ENCODE data around the gene LLGL2. TPM values are rescaled to one million over a fixed set of nuclear protein-coding genes. Genes with fewer than 3 reads are reported as not detected.
A peak's percentile ranks its signal among the peaks of the same experiment; 100 is the strongest.
"Not testable (repeated sequence)": the region's sequence is repeated elsewhere in the genome, so short reads cannot be mapped to it uniquely, and the experiment has no call there.

LLGL2 gene
- polyA plus RNA-seq, 3 donors, result 45.9 to 103 (median 60.8) TPM

DNA sequence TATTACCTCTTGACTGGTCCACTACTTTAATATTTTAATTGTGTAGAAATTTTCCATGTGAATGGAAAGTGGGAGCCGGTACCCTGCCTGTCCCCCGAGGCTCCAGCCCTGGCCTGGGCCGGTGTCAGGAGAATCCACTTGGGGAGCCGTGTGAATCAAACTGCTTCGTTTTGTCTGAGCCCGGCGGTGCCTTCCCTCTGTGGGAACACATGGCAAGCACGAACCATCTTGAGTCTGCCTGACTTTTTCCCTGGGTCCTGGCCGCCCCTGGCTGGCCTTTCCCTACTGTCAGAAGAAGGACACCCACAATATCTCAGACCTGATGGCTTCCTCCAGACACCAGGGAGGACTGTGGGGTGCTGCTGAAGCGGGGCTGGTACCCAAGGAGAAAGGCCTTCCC lies 49.7 kb downstream of the LLGL2 start:
- DNase-seq (ENCODE audit: extremely low read depth in 1 of 11, low read depth in 9 of 11, low spot score in 4 of 11), result no peak

DNA sequence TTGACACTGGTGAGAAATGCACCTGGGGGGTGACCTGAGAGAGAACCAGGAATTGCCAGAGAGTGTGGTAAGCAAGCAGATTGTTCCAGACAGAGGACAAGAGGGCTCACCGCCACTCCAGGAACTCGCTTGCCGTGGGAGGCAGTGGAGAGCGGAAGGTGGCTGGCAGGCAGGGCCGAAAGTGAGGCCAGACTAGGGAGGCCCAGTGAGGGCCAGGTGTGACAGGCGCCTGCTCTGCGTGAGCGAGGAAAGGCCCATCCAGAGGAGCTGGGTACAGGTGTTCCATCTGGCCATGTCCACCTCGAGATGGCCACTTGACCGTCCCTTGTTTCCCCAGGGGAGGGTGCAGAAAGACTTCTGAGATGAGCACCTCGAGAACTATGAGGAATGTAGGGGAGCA lies 50.2 kb downstream of the LLGL2 start:
- DNase-seq (ENCODE audit: extremely low read depth in 1 of 11, low read depth in 9 of 11, low spot score in 4 of 11), result no peak

DNA sequence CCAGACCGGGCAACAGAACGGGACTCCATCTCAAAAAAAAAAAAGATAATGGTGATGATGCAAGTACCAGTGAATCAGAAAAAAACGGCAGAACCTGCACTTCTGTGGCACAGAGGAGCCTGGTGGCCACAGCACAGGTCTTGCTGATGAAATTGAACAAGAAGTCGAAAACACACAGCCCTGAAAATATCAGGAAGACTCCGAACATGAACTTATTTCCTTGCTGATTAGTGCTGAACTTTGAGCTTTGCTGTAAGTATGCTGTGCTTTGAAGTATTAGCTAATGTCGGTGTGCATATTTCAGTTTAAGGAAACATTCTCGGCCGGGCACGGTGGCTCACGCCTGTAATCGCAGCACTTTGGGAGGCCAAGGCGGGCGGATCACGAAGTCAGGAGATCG lies 51.2 kb downstream of the LLGL2 start:
- DNase-seq (ENCODE audit: extremely low read depth in 1 of 11, low read depth in 9 of 11, low spot score in 4 of 11), result no peak

DNA sequence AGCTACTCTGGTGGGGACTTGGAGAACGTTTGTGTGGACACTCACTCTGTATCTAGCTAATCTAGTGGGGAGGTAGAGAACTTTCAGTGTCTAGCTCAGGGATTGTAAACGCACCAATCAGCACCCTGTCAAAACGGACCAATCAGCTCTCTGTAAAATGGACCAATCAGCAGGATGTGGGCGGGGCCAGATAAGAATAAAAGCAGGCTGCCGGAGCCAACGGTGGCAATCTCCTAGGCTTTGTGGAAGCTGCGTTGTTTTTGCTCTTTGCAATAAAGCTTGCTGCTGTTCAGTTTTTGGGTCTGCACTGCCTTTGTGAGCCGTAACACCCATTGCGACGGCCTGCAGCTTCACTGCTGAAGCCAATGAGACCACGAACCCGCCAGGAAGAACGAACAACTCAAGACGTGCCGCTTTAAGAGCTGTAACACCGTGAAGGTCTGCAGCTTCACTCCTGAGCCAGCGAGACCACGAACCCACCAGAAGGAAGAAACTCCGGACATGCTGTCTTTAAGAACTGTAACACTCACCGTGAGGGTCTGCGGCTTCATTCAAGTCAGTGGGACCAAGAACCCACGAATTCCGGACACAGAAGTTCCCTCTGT lies 55.7 kb downstream of the LLGL2 start:
- DNase-seq (ENCODE audit: extremely low read depth in 1 of 11, low read depth in 9 of 11, low spot score in 4 of 11), result not testable (repeated sequence)

DNA sequence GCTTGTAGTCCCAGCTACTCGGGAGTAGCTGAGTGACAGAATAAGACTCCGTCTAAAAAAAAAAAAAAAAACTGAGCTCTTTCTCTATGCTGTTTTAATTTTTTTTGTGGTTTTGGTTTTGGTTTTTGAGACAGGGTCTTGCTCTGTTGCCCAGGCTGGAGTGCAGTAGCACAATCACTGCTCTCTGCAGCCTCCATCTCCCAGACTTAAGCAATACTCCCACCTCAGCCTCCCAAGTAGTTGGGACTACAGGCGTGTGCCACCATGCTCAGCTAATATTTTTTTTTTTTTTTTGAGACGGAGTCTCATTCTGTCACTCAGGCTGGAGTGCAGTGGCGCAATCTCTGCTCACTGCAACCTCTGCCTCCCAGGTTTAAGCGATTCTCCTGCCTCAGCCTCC lies 57.7 kb downstream of the LLGL2 start:
- DNase-seq (ENCODE audit: extremely low read depth in 1 of 11, low read depth in 9 of 11, low spot score in 4 of 11), result not testable (repeated sequence)

DNA sequence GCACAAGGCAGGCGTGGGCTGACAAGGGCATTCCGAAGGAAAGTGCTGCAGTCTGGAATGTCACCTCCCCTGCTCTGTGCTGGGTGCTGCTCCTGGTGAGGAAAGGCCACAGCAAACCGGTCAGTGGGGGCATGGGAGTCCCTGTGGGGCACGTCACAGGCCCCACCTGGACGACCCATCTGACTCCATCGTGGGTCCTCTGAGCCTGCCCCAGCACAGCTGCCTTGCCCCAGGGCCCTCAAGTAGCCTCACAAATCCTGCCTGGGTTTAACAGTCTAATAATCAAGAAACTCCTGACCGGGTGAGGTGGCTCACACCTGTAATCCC lies 59.3 kb downstream of the LLGL2 start:
- no peak for DNase-seq (ENCODE audit: extremely low read depth in 1 of 11, low read depth in 9 of 11, low spot score in 4 of 11)

DNA sequence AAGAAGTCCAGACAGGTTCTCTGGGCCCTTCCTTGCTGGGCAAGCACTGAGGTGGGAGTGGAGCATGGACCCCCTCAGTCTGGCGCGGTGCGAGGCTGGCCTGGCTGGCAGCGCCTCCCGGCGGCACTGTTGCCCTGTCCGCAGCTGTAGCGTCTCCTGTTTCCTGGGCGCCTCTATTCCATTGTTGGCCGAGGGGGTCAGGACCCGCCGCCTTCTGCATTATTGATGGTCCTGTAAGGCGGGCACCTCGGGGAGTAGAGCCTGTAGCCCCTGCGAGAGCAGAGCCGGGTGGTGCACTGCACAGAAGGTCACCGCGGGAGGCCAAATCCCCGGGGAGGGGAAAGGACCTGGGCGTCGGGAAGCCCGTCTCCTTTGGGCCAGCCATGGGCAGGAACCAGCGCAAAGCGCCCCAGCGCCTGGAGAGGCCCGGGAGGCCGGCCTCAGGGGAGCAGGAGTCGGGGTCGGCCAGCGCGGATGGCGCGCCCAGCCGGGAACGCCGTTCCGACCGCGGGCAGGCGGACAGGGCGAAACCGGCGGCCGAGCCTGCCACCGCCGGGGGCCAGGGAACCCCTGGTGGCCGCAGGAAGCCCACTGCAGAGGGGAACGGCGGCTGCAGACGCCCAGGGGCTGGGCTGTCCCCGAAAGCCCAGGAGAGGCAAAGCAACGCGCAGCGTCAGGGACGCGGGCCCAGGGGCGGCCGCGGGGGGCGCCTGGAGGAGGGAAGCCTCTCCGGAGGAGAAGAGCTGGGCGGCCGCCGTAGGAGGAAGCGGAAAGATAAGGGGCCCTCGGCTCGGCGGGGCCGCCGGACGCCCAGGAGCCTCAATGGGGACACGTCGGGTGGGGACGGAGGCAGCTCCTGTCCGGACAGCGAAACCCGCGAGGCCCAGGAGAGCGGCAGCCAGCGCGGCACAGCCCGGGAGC lies 62.4 kb downstream of the LLGL2 start, which contains the start of gene MYO15B:
MYO15B (plus strand) TSS at position 126 of the 921 bp plus-strand sequence; CDS start at position 384, 258 bp downstream.
- DNase-seq (ENCODE audit: extremely low read depth in 1 of 11, low read depth in 9 of 11, low spot score in 4 of 11), result peak in 8 of 11 donors; percentile 45 to 70 (median 64)

DNA sequence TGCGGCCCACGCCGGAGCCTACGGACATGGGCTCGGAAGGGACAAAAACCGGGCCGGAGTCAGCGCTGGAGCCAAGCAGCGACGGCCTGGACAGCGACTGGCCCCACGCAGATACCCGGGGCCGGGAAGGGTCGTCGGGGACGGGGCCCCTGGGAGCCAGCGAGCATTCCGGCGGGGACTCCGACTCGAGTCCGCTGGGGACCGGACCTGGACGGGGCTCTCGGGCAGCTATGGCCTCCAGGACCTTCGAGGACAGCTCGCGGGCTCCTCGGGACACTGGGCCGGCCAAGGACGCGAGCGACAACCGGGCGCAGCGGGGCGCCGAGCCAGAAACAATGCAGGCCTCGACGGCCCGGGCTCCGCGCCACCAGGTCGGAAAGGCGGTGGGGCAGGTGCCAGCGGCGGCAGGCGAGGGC lies 63.1 kb downstream of the LLGL2 start:
- DNase-seq (ENCODE audit: extremely low read depth in 1 of 11, low read depth in 9 of 11, low spot score in 4 of 11), result peak in 6 of 11 donors; percentile 10 to 34 (median 26)

DNA sequence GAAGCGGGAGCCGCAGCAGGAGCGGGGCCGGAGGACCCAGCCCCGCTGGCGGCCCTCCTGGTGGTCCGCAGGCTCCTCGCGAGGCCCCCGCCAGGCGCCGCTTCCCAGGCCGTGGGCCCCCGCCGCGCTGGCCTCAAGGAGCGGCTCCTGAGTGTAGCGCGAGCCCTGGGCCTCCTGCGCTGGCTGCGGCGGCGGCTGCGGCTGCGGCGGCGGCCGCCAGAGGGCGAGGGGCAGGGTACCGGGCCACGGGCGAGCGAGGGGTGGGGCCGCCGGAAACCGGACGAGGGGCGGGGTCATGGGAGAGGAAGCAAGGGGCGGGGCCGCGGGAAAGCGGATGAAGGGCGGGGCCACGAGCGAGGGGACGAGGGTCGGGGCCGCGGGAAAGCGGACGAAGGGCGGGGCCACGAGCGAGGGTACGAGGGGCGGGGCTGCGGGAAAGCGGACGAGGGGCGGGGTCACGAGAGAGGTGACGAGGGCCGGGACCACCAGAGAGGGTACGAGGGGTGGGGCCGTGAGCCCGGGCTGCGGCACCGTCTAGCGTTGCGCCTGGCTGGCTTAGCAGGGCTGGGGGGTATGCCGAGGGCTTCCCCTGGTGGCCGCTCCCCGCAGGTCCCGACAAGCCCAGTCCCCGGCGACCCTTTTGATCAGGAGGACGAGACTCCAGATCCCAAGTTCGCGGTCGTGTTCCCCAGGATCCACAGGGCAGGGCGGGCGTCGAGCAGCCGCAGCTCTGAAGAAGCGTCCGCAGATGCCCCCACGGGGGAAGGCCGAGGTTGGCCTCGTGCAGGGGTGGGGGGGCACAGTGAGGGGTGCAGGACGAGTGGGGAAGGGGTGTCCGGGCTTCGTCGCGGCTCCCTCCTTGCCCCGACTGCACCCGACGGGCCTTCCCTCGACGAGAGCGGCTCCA lies 63.8 kb downstream of the LLGL2 start:
- DNase-seq (ENCODE audit: extremely low read depth in 1 of 11, low read depth in 9 of 11, low spot score in 4 of 11), result peak; percentile 74 to 91 (median 90)

DNA sequence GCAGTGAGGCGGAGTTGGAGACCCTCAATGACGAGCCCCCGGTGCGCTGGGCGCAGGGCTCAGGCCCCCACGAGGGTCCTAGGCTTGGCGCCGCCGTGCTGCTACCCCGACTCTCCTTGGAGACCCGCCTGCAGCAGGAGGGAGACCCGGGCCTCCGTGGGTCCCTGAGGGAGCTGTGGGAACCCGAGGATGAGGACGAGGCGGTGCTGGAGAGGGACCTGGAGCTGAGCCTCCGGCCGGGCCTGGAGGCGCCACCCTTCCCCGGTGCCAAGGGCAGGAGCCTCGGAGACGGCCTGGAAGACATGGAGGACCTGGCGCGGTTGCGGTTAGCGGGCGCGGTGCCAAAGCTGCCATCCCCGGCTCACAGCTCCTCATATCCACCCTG lies 64.4 kb downstream of the LLGL2 start:
- DNase-seq (ENCODE audit: extremely low read depth in 1 of 11, low read depth in 9 of 11, low spot score in 4 of 11), result no peak

DNA sequence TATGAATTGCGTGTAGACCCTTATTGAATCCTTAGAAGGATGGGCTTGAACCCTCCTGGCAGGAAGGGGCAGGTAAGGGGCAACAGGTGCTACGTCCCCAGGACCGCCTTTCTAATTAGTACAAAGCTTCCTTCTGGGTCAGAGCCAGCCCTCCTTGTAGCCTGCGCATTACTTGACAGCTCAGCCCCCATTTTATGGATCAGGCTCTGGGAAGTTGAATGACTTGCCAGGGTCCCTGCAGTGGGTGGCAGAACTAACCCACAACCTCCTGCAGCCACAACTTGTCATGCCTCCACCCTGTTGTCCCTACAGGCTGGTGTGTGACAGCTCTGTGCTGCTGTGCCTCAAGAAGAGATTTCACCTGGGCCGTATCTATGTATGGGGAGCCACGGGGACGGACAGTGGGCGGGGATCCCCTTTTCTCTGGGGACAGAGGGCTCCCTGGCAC lies 64.8 kb downstream of the LLGL2 start:
- DNase-seq (ENCODE audit: extremely low read depth in 1 of 11, low read depth in 9 of 11, low spot score in 4 of 11), result no peak

DNA sequence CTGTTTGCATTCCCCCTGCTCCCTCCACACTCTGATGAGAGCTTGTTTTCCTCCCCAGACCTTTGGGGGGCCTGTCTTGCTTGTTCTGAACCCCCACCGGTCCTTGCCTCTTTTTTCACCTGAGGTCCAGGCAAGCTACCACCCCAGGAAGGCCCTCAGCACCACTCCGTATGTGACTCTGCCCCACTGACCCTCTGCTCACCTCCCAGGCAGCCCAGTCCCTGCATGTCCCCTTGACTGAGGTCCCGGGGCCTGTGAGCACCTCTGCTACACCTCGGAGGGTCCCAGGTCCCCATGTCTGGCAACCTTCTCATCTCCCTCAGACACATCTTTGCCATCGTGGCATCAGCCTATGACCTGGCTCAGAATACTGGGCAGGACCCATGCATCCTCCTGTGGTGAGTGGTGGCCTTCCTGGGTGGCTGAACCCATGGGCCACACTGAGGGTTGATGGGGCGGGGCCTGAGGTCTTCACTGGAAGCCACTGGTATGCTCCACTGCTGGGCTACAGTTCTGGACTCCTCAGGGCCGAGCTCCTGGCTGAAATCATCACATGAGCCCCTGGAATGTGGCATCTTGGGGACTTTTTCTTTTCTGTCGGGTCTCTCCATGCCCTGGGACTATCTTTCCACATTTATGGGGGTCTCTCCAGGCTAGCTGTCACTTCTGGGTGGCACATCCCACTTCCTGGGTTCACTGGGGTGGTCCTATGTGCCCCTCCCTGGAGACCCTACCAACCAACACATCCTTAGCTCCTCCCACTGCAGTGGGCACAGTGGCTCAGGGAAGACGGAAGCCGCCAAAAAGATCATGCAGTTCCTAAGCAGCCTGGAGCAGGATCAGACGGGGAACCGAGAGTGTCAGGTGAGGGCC lies 65.6 kb downstream of the LLGL2 start:
- no peak for DNase-seq (ENCODE audit: extremely low read depth in 1 of 11, low read depth in 9 of 11, low spot score in 4 of 11)

DNA sequence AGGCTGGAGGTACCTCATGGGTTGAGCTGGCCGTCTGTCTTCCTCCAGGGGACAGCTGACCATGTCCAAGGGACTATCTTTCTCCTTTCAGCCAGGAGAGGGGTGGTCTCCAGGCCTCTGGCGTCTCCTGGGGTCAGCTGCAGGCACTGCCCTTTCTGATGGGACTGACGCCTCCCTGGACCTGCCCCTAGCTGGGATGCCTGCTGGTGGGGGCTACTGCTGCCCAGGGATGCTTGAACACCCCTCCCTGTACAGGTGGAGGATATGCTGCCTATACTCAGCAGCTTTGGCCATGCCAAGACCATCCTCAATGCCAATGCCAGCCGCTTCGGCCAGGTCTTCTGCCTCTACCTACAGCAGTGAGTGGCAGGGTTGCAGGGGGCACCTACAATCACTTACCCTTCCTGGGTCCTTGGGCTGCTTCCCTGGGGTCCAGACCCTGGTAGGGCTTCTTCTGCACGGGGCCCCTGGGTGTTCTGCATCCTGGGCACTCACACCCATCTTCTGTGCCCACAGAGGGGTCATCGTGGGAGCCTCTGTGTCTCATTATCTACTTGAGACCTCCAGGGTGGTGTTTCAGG lies 66.3 kb downstream of the LLGL2 start:
- DNase-seq (ENCODE audit: extremely low read depth in 1 of 11, low read depth in 9 of 11, low spot score in 4 of 11), result no peak

DNA sequence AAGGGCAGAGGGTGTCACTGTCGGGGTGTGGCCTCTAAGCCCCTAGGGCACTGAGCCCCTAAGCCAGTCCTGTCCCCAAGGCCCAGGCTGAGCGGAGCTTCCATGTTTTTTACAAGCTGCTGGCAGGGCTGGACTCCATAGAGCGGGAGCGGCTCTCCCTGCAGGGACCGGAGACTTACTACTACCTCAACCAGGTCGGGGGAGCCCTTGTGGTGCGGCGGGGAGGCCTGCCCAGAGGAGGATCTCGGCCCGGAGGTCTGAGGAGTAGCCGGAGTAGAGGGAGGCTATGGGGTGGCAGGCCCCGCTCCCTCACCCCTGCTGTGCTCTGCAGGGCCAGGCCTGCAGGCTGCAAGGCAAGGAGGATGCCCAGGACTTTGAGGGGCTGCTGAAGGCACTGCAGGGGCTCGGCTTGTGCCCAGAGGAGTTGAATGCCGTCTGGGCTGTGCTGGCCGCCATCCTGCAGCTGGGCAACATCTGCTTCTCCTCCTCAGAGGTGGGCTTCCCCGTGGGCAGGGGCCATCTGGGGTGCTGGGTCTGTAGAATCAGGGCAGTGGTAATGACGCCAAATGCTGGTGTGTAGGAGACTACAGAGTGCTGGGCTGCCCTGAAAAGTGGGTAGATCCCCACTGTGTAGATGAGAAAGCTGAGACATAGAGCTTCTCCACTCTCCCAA lies 67.0 kb downstream of the LLGL2 start:
- no peak for DNase-seq (ENCODE audit: extremely low read depth in 1 of 11, low read depth in 9 of 11, low spot score in 4 of 11)

DNA sequence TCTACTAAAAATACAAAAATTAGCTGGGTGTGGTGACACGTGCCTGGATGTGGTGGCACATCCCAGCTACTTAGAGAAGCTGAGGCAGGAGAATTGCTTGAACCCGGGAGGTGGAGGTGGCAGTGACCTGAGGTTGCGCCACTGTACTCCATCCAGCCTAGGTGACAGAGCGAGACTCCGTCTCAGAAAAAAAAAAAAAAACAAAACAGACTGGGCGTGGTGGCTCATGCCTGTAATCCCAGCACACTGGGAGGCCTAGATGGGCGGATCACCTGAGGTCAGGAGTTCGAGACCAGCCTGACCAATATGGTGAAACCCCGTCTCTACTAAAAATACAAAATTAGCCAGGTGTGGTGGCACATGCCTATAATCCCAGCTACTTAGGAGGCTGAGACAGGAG lies 67.9 kb downstream of the LLGL2 start:
- DNase-seq (ENCODE audit: extremely low read depth in 1 of 11, low read depth in 9 of 11, low spot score in 4 of 11), result not testable (repeated sequence)

DNA sequence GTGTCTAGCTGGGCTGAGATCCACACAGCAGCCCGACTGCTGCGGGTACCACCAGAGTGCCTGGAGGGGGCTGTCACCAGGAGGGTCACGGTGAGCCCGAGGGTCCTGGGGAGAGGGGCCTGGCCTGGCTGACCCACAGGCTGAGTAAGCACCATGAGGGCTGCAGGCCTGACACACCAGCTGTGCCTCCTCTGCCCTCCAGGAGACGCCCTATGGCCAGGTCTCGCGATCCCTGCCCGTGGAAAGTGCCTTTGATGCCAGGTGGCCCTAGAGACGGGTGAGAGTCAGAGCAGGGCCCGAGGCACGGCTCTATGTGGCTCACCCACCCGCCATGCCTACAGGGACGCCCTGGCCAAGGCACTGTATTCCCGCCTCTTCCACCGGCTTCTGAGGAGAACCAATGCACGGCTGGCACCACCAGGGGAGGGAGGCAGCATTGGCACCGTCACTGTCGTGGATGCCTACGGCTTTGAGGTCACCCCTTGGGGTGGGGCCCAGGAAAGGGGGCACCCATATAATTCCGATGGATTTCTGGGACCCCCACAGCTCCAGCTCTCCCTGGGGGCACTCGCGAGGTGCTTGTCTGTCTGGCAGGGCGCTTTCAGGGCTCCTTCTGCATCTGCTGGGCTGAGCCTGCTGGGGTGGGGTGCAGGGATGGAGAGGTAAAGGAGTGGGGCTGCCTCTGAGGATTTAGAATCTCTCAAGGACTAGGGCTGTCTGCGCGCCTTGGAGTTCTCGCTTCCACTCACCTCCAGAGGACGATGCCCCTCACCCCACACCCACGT lies 69.2 kb downstream of the LLGL2 start:
- DNase-seq (ENCODE audit: extremely low read depth in 1 of 11, low read depth in 9 of 11, low spot score in 4 of 11), result no peak
